NCI-H82 treated with DMSO at 0.1 percent for 48 hours (cell line): ENCODE results near the gene GATA5.
"Not testable (repeated sequence)": the region's sequence is repeated elsewhere in the genome, so short reads cannot be mapped to it uniquely, and the experiment has no call there.

Source experiments
- DNase-seq: peaks from one replicate; lab custom pipeline; 2025; ENCODE audit not compliant: unreplicated experiment; lab: John Stamatoyannopoulos, UW

Gene GATA5

GRCh38 chr20:62433658-62434497 lies 41.9 kb downstream of the GATA5 start:
- no peak for DNase-seq

- no peak for DNase-seq
Observed at GRCh38 chr20:62430866-62431447, 44.8 kb downstream of the GATA5 start.

GRCh38 chr20:62430311-62430853 lies 45.4 kb downstream of the GATA5 start:
- no peak for DNase-seq

GRCh38 chr20:62429455-62430310 lies 46.1 kb downstream of the GATA5 start:
- no peak for DNase-seq

GRCh38 chr20:62428396-62429295 lies 47.1 kb downstream of the GATA5 start:
- no peak for DNase-seq

GRCh38 chr20:62428002-62428372 lies 47.8 kb downstream of the GATA5 start:
- no peak for DNase-seq

- DNase-seq: no peak
Observed at GRCh38 chr20:62427172-62428001, 48.4 kb downstream of the GATA5 start, which contains the start of gene RBBP8NL. Gene RBBP8NL, minus strand, starts transcription at chr20:62427539. Its CDS starts 7,892 bp downstream, at chr20:62419647.

- DNase-seq: no peak
Observed at GRCh38 chr20:62426699-62427131, 49.1 kb downstream of the GATA5 start.

- DNase-seq: not testable (repeated sequence)
Observed at GRCh38 chr20:62426059-62426348, 49.8 kb downstream of the GATA5 start.

GRCh38 chr20:62425281-62426058 lies 50.3 kb downstream of the GATA5 start:
- no peak for DNase-seq

GRCh38 chr20:62424249-62425107 lies 51.3 kb downstream of the GATA5 start:
- no peak for DNase-seq

- DNase-seq: no peak
Observed at GRCh38 chr20:62423326-62423706, 52.5 kb downstream of the GATA5 start.

- DNase-seq: no peak
Observed at GRCh38 chr20:62422636-62423325, 53.0 kb downstream of the GATA5 start.

GRCh38 chr20:62421716-62421990 lies 54.1 kb downstream of the GATA5 start:
- no peak for DNase-seq

GRCh38 chr20:62420846-62421715 lies 54.7 kb downstream of the GATA5 start:
- no peak for DNase-seq

- DNase-seq: no peak
Observed at GRCh38 chr20:62419759-62420158, 56.0 kb downstream of the GATA5 start.
